Thyroid gland (tissue), 4 donors: ENCODE measurements around the gene MGP.

ENCODE experiments used
- POLR2A ChIP-seq, 2 donors: fragments of 450-650 bp; IDR thresholded peaks; one replicate each; pipeline ENCODE4 v1.6.1; 2017; ENCODE audit warnings: antibody characterized with exemption in 2 of 2, mild to moderate bottlenecking in 2 of 2, moderate library complexity in 1 of 2
- TF ChIP-seq, protein P1 (sequence below), 6 experiments: fragments of 200-600 bp in 3 of 6; fragments of 450-650 bp in 3 of 6; sonication (generic) in 3 of 6; IDR thresholded peaks; one replicate each; pipeline ENCODE4 v1.5.1; 2016 to 2019; ENCODE audit warnings: antibody characterized with exemption in 6 of 6, mild to moderate bottlenecking in 2 of 6, inconsistent platforms in 1 of 6, moderate library complexity in 1 of 6

DNA sequence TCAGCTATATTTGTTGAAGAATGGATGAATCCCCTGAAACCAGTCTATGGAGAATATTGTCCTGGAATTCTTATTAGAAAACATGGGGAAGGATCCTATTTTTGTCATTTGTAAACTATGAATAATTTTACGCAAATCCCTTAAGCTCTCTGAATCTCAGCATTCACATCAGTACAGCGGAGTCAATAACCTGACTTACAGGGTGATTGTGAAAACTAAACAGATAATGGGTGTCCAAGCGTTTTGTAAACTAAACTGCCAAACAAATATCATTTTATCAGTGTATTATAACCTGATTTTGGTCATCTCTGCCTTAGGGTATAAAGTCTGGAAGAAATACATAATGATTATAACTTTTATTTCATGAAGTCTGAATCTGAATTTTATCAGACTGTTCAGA is 52.3 kb downstream of the MGP start:
- TF ChIP-seq, protein P1, sequence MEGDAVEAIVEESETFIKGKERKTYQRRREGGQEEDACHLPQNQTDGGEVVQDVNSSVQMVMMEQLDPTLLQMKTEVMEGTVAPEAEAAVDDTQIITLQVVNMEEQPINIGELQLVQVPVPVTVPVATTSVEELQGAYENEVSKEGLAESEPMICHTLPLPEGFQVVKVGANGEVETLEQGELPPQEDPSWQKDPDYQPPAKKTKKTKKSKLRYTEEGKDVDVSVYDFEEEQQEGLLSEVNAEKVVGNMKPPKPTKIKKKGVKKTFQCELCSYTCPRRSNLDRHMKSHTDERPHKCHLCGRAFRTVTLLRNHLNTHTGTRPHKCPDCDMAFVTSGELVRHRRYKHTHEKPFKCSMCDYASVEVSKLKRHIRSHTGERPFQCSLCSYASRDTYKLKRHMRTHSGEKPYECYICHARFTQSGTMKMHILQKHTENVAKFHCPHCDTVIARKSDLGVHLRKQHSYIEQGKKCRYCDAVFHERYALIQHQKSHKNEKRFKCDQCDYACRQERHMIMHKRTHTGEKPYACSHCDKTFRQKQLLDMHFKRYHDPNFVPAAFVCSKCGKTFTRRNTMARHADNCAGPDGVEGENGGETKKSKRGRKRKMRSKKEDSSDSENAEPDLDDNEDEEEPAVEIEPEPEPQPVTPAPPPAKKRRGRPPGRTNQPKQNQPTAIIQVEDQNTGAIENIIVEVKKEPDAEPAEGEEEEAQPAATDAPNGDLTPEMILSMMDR (IDR thresholded peaks at IDR 0.05): no peak
- TF ChIP-seq POLR2A (IDR thresholded peaks at IDR 0.05): no peak
